HL-60 (cell line): Measurements from ENCODE around the gene ZNF385D.

Source experiments
- DNase-seq, 2 experiments: peaks; one replicate each; pipeline ENCODE4 v3.0.0-alpha.2; 2010 to 2020; ENCODE audit warnings: low read depth in 1 of 2, low spot score in 1 of 2
- H3K27ac ChIP-seq: fragments of 250-450 bp; sonication (Bioruptor Pico); replicated peaks from 2 replicates; pipeline ENCODE4 v1.5.1; 2020; ENCODE audit warnings: mild to moderate bottlenecking, moderate library complexity
- H3K27me3 ChIP-seq: fragments of 250-450 bp; sonication (Bioruptor Pico); 2 replicates; pipeline ENCODE4 v1.5.1; 2021; ENCODE audit warnings: mild to moderate bottlenecking, moderate library complexity; ENCODE audit not compliant: insufficient read depth, poor library complexity, severe bottlenecking
- H3K4me3 ChIP-seq: replicated peaks from 2 replicates; pipeline ENCODE4 v1.5.1; 2011; ENCODE audit warnings: mild to moderate bottlenecking, control low read depth, low read length; ENCODE audit not compliant: insufficient read depth
- CTCF ChIP-seq: IDR thresholded peaks from one replicate; pipeline ENCODE4 v1.5.1; 2011; ENCODE audit warnings: low read length, control low read depth, inconsistent platforms; ENCODE audit not compliant: insufficient read depth
- GABPA ChIP-seq: IDR thresholded peaks from 2 replicates; pipeline ENCODE4 v1.6.1; 2012; ENCODE audit warnings: low read depth
- POLR2AphosphoS5 ChIP-seq: IDR thresholded peaks from 2 replicates; pipeline ENCODE4 v1.6.1; 2012; ENCODE audit warnings: low read depth
- REST ChIP-seq: IDR thresholded peaks from 2 replicates; pipeline ENCODE4 v1.6.1; 2012; ENCODE audit warnings: low read depth; ENCODE audit not compliant: insufficient replicate concordance
- SPI1 ChIP-seq: IDR thresholded peaks from 2 replicates; pipeline ENCODE4 v1.6.1; 2012; ENCODE audit warnings: low read depth, mild to moderate bottlenecking, borderline replicate concordance

Gene ZNF385D

GRCh38 chr3:21785765-21786437 is 34.9 kb upstream of the ZNF385D start:
- H3K27ac ChIP-seq: no peak overlapping the region
- no peaks in the 10 kb centered on the region for H3K27me3 ChIP-seq
- H3K4me3 ChIP-seq: no peak overlapping the region
- TF ChIP-seq GABPA (no peak), REST (no peak), CTCF (no peak), POLR2AphosphoS5 (no peak), SPI1 (no peak)
- no peak for DNase-seq

- no peak overlapping the region for H3K4me3 ChIP-seq
- DNase-seq: no peak
- no peak for TF ChIP-seq POLR2AphosphoS5
- no peak for TF ChIP-seq SPI1
- no peak for TF ChIP-seq GABPA
- TF ChIP-seq CTCF: no peak
- TF ChIP-seq REST: no peak
- no peak overlapping the region for H3K27ac ChIP-seq
- no peaks in the 10 kb centered on the region for H3K27me3 ChIP-seq
These were observed 32.8 kb upstream of the ZNF385D start for GRCh38 chr3:21783839-21784238.

- no peak for DNase-seq
- no peak overlapping the region for H3K4me3 ChIP-seq
- no peak overlapping the region for H3K27ac ChIP-seq
- TF ChIP-seq REST (no peak), GABPA (no peak), POLR2AphosphoS5 (no peak), SPI1 (no peak), CTCF (no peak)
- H3K27me3 ChIP-seq: no peaks in the 10 kb centered on the region
These were observed 30.3 kb upstream of the ZNF385D start for GRCh38 chr3:21781355-21781754.
